ENCODE results near the gene ZBTB49. TPM values are rescaled to one million over a fixed set of nuclear protein-coding genes. Genes with fewer than 3 reads are reported as not detected.
"Not testable (repeated sequence)": the region's sequence is repeated elsewhere in the genome, so short reads cannot be mapped to it uniquely, and the experiment has no call there.

The ZBTB49 gene
- total and polyA plus RNA-seq, 4 donors: 1.4 to 7.4 (median 4.8) TPM

DNA sequence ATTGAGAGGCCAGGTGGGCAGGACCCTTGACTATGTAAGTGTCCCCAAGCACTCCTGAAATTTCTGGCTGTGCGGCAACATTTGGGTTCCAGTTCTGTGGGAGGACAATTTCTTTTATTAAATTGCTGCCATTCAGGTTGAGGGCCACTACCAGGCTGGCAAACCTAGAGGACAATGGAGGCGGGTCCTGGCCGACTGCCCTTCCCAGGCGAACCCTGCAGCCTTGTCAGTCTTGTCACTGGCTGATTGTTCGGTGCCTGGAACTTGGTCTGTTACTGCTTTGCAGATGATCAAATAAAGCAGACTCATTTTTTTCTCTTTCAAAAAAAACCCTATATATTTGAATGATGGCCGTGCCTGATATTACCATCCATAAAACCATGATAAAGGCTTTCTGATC, 35.4 kb upstream of the ZBTB49 start:
- Histone ChIP-seq H3K27ac (ENCODE audit: low read depth in 1 of 2, low read length in 2 of 2) (no peak overlapping the region), H3K4me3 (ENCODE audit: low read length in 2 of 2) (no peak overlapping the region), H3K9me3 (ENCODE audit: control insufficient read depth, low read length) (no peaks in the 10 kb centered on the region), H3K4me1 (ENCODE audit: control insufficient read depth in 1 of 2, insufficient read depth in 2 of 2, low read length in 2 of 2) (no peaks in the 10 kb centered on the region), H3K27me3 (ENCODE audit: control insufficient read depth in 1 of 2, insufficient read depth in 2 of 2, low read length in 1 of 2) (no peaks in the 10 kb centered on the region), H3K36me3 (ENCODE audit: control insufficient read depth in 1 of 2, insufficient read depth in 2 of 2, low read length in 1 of 2) (no peaks in the 10 kb centered on the region)
- no peak for ATAC-seq (ENCODE audit: low FRiP score)
- no peak for DNase-seq
- WGBS, 2 donors: 58 to 66% methylated on average over 6 of the region's 6 CpGs
- intact Hi-C loops (cut with DNase I): loop anchor here in 1 of 2 donors (5.0 kb wide), 1 partner anchor 83 kb away; no protein-coding TSS in a partner anchor

DNA sequence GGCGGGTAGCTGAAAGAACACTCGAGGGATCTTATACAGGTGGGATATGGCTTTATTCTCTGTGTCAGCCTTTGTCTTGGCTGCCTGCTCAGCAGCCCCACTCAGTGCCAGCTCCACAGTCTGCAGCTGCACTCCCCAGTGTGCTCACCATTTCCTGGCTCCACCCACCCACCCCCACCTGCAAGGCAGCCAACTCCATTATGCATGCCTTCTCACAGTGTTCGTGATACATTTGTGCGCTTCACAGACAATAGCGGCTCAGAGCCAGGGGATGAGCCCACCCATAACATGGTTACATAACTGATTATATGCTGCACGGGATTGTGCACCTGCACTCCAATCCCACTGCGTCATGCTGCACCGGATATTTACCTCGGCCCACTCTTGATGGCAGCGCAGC, 33.3 kb upstream of the ZBTB49 start:
- no peak for ATAC-seq (ENCODE audit: low FRiP score)

GRCh38 chr4:4257705-4258104, 32.3 kb upstream of the ZBTB49 start:
- H3K4me3 ChIP-seq (ENCODE audit: low read length in 2 of 2); H3K4me1 ChIP-seq (ENCODE audit: control insufficient read depth in 1 of 2, insufficient read depth in 2 of 2, low read length in 2 of 2); ATAC-seq (ENCODE audit: low FRiP score); H3K9me3 ChIP-seq (ENCODE audit: control insufficient read depth, low read length); H3K36me3 ChIP-seq (ENCODE audit: control insufficient read depth in 1 of 2, insufficient read depth in 2 of 2, low read length in 1 of 2); intact Hi-C loops (cut with DNase I); DNase-seq; H3K27me3 ChIP-seq (ENCODE audit: control insufficient read depth in 1 of 2, insufficient read depth in 2 of 2, low read length in 1 of 2); H3K27ac ChIP-seq (ENCODE audit: low read depth in 1 of 2, low read length in 2 of 2): not testable (repeated sequence)
- 81 to 90% methylated on average over 3 of the region's 3 CpGs for WGBS, 2 donors

More for the DNA sequence above, 33.3 kb upstream of the ZBTB49 start:
- Histone ChIP-seq H3K9me3 (ENCODE audit: control insufficient read depth, low read length) (no peaks in the 10 kb centered on the region), H3K27ac (ENCODE audit: low read depth in 1 of 2, low read length in 2 of 2) (no peak overlapping the region), H3K36me3 (ENCODE audit: control insufficient read depth in 1 of 2, insufficient read depth in 2 of 2, low read length in 1 of 2) (no peaks in the 10 kb centered on the region), H3K4me1 (ENCODE audit: control insufficient read depth in 1 of 2, insufficient read depth in 2 of 2, low read length in 2 of 2) (no peaks in the 10 kb centered on the region), H3K4me3 (ENCODE audit: low read length in 2 of 2) (no peak overlapping the region), H3K27me3 (ENCODE audit: control insufficient read depth in 1 of 2, insufficient read depth in 2 of 2, low read length in 1 of 2) (no peaks in the 10 kb centered on the region)
- WGBS, 2 donors: 73% methylated on average over 10 of the region's 10 CpGs
- intact Hi-C loops (cut with DNase I): no loop called here
- no peak for DNase-seq

GRCh38 chr4:4259484-4260100, 30.5 kb upstream of the ZBTB49 start:
- no peaks in the 10 kb centered on the region for H3K4me1 ChIP-seq (ENCODE audit: control insufficient read depth in 1 of 2, insufficient read depth in 2 of 2, low read length in 2 of 2)
- ATAC-seq (ENCODE audit: low FRiP score) (no peak), DNase-seq (no peak)
- H3K4me3 ChIP-seq (ENCODE audit: low read length in 2 of 2): no peak overlapping the region
- H3K36me3 ChIP-seq (ENCODE audit: control insufficient read depth in 1 of 2, insufficient read depth in 2 of 2, low read length in 1 of 2): no peaks in the 10 kb centered on the region
- intact Hi-C loops (cut with DNase I): no loop called here
- H3K27ac ChIP-seq (ENCODE audit: low read depth in 1 of 2, low read length in 2 of 2): no peak overlapping the region
- 31 to 34% methylated on average over 9 of the region's 9 CpGs for WGBS, 2 donors
- H3K27me3 ChIP-seq (ENCODE audit: control insufficient read depth in 1 of 2, insufficient read depth in 2 of 2, low read length in 1 of 2): no peaks in the 10 kb centered on the region
- H3K9me3 ChIP-seq (ENCODE audit: control insufficient read depth, low read length): no peaks in the 10 kb centered on the region

- ATAC-seq (ENCODE audit: low FRiP score) (no peak), DNase-seq (no peak)
- no peaks in the 10 kb centered on the region for H3K36me3 ChIP-seq (ENCODE audit: control insufficient read depth in 1 of 2, insufficient read depth in 2 of 2, low read length in 1 of 2)
- no peak overlapping the region for H3K27ac ChIP-seq (ENCODE audit: low read depth in 1 of 2, low read length in 2 of 2)
- 60 to 62% methylated on average over 6 of the region's 6 CpGs for WGBS, 2 donors
- no peaks in the 10 kb centered on the region for H3K9me3 ChIP-seq (ENCODE audit: control insufficient read depth, low read length)
- intact Hi-C loops (cut with DNase I): no loop called here
- H3K4me1 ChIP-seq (ENCODE audit: control insufficient read depth in 1 of 2, insufficient read depth in 2 of 2, low read length in 2 of 2): no peaks in the 10 kb centered on the region
- no peaks in the 10 kb centered on the region for H3K27me3 ChIP-seq (ENCODE audit: control insufficient read depth in 1 of 2, insufficient read depth in 2 of 2, low read length in 1 of 2)
- H3K4me3 ChIP-seq (ENCODE audit: low read length in 2 of 2): no peak overlapping the region
Measured at GRCh38 chr4:4260185-4260751, 29.8 kb upstream of the ZBTB49 start.

DNA sequence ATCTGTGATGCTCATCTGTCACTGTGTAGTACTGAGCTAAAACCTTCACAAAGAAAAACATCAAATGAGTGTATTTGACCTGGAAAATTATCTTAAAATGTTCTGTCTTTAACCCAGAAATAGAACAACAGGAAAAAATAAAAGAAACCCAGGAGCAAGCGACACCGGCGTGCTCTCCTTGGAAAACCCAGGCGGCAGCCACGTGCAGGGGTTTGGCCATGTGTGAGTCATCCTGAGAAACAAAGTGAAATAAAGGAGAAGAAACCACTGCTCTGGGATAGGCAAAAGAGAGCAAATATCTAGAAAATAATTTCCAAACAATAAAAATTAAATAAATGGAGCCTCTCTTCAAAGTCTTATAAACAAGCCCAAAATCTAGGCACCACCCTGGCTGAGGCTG, 22.1 kb upstream of the ZBTB49 start:
- peaks cover 7 to 9% of the 10 kb centered on the region in 2 donors for H3K36me3 ChIP-seq (ENCODE audit: control insufficient read depth in 1 of 2, insufficient read depth in 2 of 2, low read length in 1 of 2)
- intact Hi-C loops (cut with DNase I): no loop called here
- H3K4me1 ChIP-seq (ENCODE audit: control insufficient read depth in 1 of 2, insufficient read depth in 2 of 2, low read length in 2 of 2): no peaks in the 10 kb centered on the region
- no peak for DNase-seq
- H3K27ac ChIP-seq (ENCODE audit: low read depth in 1 of 2, low read length in 2 of 2): no peak overlapping the region
- ATAC-seq (ENCODE audit: low FRiP score): no peak
- 89% methylated on average over 5 of the region's 5 CpGs for WGBS, 2 donors
- no peaks in the 10 kb centered on the region for H3K9me3 ChIP-seq (ENCODE audit: control insufficient read depth, low read length)
- H3K4me3 ChIP-seq (ENCODE audit: low read length in 2 of 2): no peak overlapping the region
- H3K27me3 ChIP-seq (ENCODE audit: control insufficient read depth in 1 of 2, insufficient read depth in 2 of 2, low read length in 1 of 2): no peaks in the 10 kb centered on the region

- Histone ChIP-seq H3K27ac (ENCODE audit: low read depth in 1 of 2, low read length in 2 of 2) (no peak overlapping the region), H3K4me1 (ENCODE audit: control insufficient read depth in 1 of 2, insufficient read depth in 2 of 2, low read length in 2 of 2) (no peaks in the 10 kb centered on the region), H3K4me3 (ENCODE audit: low read length in 2 of 2) (no peak overlapping the region), H3K9me3 (ENCODE audit: control insufficient read depth, low read length) (no peaks in the 10 kb centered on the region), H3K27me3 (ENCODE audit: control insufficient read depth in 1 of 2, insufficient read depth in 2 of 2, low read length in 1 of 2) (no peaks in the 10 kb centered on the region), H3K36me3 (ENCODE audit: control insufficient read depth in 1 of 2, insufficient read depth in 2 of 2, low read length in 1 of 2) (peaks cover 7 to 9% of the 10 kb centered on the region in 2 donors)
- intact Hi-C loops (cut with DNase I): no loop called here
- 90% methylated on average over 1 of the region's 1 CpG for WGBS, 2 donors
- no peak for DNase-seq
- no peak for ATAC-seq (ENCODE audit: low FRiP score)
Measured at GRCh38 chr4:4268776-4269175, 21.3 kb upstream of the ZBTB49 start.

DNA sequence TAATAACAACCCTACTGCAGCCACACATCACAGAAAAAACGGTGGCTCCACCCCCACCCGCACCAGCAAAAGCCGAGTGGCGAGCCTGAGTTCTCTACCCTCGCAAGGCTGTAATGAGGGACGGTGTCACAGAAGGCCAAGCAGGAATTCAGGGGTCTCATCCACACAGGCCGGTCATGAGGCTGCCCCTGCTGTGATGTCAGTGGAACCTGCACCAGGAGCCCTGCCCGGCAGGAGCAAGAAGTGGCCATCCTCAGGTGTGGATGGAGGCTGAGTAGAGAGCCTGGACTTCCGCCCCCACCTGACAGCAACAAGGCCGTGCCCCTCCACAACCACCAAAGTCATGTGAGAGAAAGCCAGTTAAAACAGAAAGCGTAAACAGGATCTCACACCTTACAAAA, 20.7 kb upstream of the ZBTB49 start:
- ATAC-seq (ENCODE audit: low FRiP score): no peak
- DNase-seq: no peak
- no peaks in the 10 kb centered on the region for H3K27me3 ChIP-seq (ENCODE audit: control insufficient read depth in 1 of 2, insufficient read depth in 2 of 2, low read length in 1 of 2)
- intact Hi-C loops (cut with DNase I): no loop called here
- 93 to 95% methylated on average over 11 of the region's 11 CpGs for WGBS, 2 donors
- H3K4me1 ChIP-seq (ENCODE audit: control insufficient read depth in 1 of 2, insufficient read depth in 2 of 2, low read length in 2 of 2): no peaks in the 10 kb centered on the region
- H3K27ac ChIP-seq (ENCODE audit: low read depth in 1 of 2, low read length in 2 of 2): no peak overlapping the region
- H3K4me3 ChIP-seq (ENCODE audit: low read length in 2 of 2): no peak overlapping the region
- no peaks in the 10 kb centered on the region for H3K9me3 ChIP-seq (ENCODE audit: control insufficient read depth, low read length)
- H3K36me3 ChIP-seq (ENCODE audit: control insufficient read depth in 1 of 2, insufficient read depth in 2 of 2, low read length in 1 of 2): peaks cover 7 to 9% of the 10 kb centered on the region in 2 donors

- WGBS, 2 donors: 90 to 92% methylated on average over 4 of the region's 4 CpGs
- Histone ChIP-seq H3K36me3 (ENCODE audit: control insufficient read depth in 1 of 2, insufficient read depth in 2 of 2, low read length in 1 of 2) (peaks cover 7 to 9% of the 10 kb centered on the region in 2 donors), H3K27me3 (ENCODE audit: control insufficient read depth in 1 of 2, insufficient read depth in 2 of 2, low read length in 1 of 2) (no peaks in the 10 kb centered on the region), H3K27ac (ENCODE audit: low read depth in 1 of 2, low read length in 2 of 2) (no peak overlapping the region), H3K4me1 (ENCODE audit: control insufficient read depth in 1 of 2, insufficient read depth in 2 of 2, low read length in 2 of 2) (no peaks in the 10 kb centered on the region), H3K4me3 (ENCODE audit: low read length in 2 of 2) (no peak overlapping the region), H3K9me3 (ENCODE audit: control insufficient read depth, low read length) (no peaks in the 10 kb centered on the region)
- intact Hi-C loops (cut with DNase I): no loop called here
- no peak for DNase-seq
- no peak for ATAC-seq (ENCODE audit: low FRiP score)
Measured at GRCh38 chr4:4269856-4270255, 20.2 kb upstream of the ZBTB49 start.
